A673 (cell line): ENCODE data around the gene MRNIP. TPM values are rescaled to one million over a fixed set of nuclear protein-coding genes. Genes with fewer than 3 reads are reported as not detected.

Experiments used
- BruUV-seq: library from RNA; stranded (reverse); fragments of 400-500 nt; replicated peaks from 2 replicates; lab custom pipeline; 2021; lab: Mats Ljungman, UMichigan
- CTCF ChIA-PET: fragments of 300-600 bp; sonication (Branson Sonifier 250); formaldehyde crosslinking; loops from one replicate; lab custom pipeline; 2022; ENCODE audit warnings: antibody characterized with exemption; lab: Charles Lee
- POLR2A ChIA-PET: fragments of 300-600 bp; sonication (Branson Sonifier 250); formaldehyde crosslinking; loops from one replicate; lab custom pipeline; 2022; ENCODE audit warnings: antibody characterized with exemption; ENCODE audit not compliant: low non-redundant PET; lab: Charles Lee
- DNase-seq: peaks from one replicate; pipeline ENCODE4 v3.0.0-alpha.2; 2015; ENCODE audit warnings: low spot score
- H3K27ac ChIP-seq: fragments of 200-600 bp; sonication (generic); 2 replicates; pipeline ENCODE4 v1.5.1; 2016; ENCODE audit warnings: mixed run types, low read depth, mild to moderate bottlenecking, mixed read lengths, antibody characterized with exemption, low read length; ENCODE audit not compliant: poor library complexity, severe bottlenecking
- H3K27me3 ChIP-seq: fragments of 200-600 bp; sonication (generic); replicated peaks from 2 replicates; pipeline ENCODE4 v1.6.1; 2017; ENCODE audit warnings: mixed run types, low read depth, mild to moderate bottlenecking, mixed read lengths, antibody characterized with exemption, low read length; ENCODE audit not compliant: insufficient read depth, poor library complexity
- H3K36me3 ChIP-seq: fragments of 200-600 bp; sonication (generic); 2 replicates; pipeline ENCODE4 v1.6.1; 2016; ENCODE audit warnings: mixed run types, mild to moderate bottlenecking, mixed read lengths, antibody characterized with exemption, low read length; ENCODE audit not compliant: insufficient read depth, poor library complexity, severe bottlenecking
- H3K4me1 ChIP-seq: fragments of 200-600 bp; sonication (generic); 2 replicates; pipeline ENCODE4 v1.6.1; 2017; ENCODE audit warnings: mixed run types, mild to moderate bottlenecking, mixed read lengths, antibody characterized with exemption, low read length; ENCODE audit not compliant: insufficient read depth, poor library complexity, severe bottlenecking
- H3K4me3 ChIP-seq: fragments of 200-600 bp; sonication (generic); 2 replicates; pipeline ENCODE4 v1.5.1; 2016; ENCODE audit warnings: low read depth, mixed run types, mild to moderate bottlenecking, mixed read lengths, low read length; ENCODE audit not compliant: poor library complexity, severe bottlenecking
- H3K9me3 ChIP-seq: fragments of 200-600 bp; sonication (generic); 2 replicates; pipeline ENCODE4 v1.6.1; 2016; ENCODE audit warnings: mixed run types, low read depth, mild to moderate bottlenecking, mixed read lengths, antibody characterized with exemption, low read length; ENCODE audit not compliant: poor library complexity, severe bottlenecking
- CTCF ChIP-seq: fragments of 300-800, 200-600 bp; sonication (generic); conservative IDR thresholded peaks from 2 replicates; pipeline ENCODE4 v1.5.1; 2017; ENCODE audit warnings: low read depth, mild to moderate bottlenecking, antibody characterized with exemption, low read length, moderate library complexity, mixed read lengths
- EZH2 ChIP-seq: fragments of 200-600 bp; sonication (generic); IDR thresholded peaks from 2 replicates; pipeline ENCODE4 v1.6.1; 2017; ENCODE audit warnings: borderline replicate concordance, low read depth, mild to moderate bottlenecking, mixed read lengths, antibody characterized with exemption, low read length; ENCODE audit not compliant: poor library complexity, severe bottlenecking
- intact Hi-C: fragments of 100-400 bp; cut with micrococcal nuclease; formaldehyde crosslinking; loops from one replicate; pipeline ENCODE4 v1.10.0; 2022; ENCODE audit not compliant: unreplicated experiment
- total RNA-seq: library from RNA; stranded (reverse); gene quantifications from 2 replicates; pipeline ENCODE4 v1.2.3, GENCODE V29; 2021

Gene MRNIP
- total RNA-seq, 1 experiment from 2014 or later = 31.3 TPM

GRCh38 chr5:179803651-179804554 lies 54.7 kb downstream of the MRNIP start:
- POLR2A ChIA-PET = no interaction called here
- DNase-seq = no peak
- TF ChIP-seq CTCF (no peak), EZH2 (no peak)
- H3K9me3 ChIP-seq = no peaks in the 10 kb centered on the region
- H3K4me1 ChIP-seq = peaks cover 28% of the 10 kb centered on the region
- no peaks in the 10 kb centered on the region for H3K27me3 ChIP-seq
- intact Hi-C loops = loop anchor here (5.0 kb wide), 3 partner anchors 53 to 288 kb away; partner anchors contain the start of genes MRNIP and TBC1D9B
- no peak overlapping the region for H3K4me3 ChIP-seq
- no TSS peak for BruUV-seq
- CTCF ChIA-PET = no interaction called here
- no peak overlapping the region for H3K27ac ChIP-seq
- H3K36me3 ChIP-seq = peaks cover 4% of the 10 kb centered on the region

GRCh38 chr5:179802950-179803562 lies 55.6 kb downstream of the MRNIP start:
- Histone ChIP-seq H3K4me3 (no peak overlapping the region), H3K9me3 (no peaks in the 10 kb centered on the region), H3K4me1 (peaks cover 28% of the 10 kb centered on the region), H3K36me3 (peaks cover 9% of the 10 kb centered on the region), H3K27ac (no peak overlapping the region), H3K27me3 (no peaks in the 10 kb centered on the region)
- ChIA-PET CTCF (no interaction called here), POLR2A (no interaction called here)
- no peak for DNase-seq
- intact Hi-C loops = loop anchor here (5.0 kb wide), 3 partner anchors 54 to 289 kb away; partner anchors contain the start of genes MRNIP and TBC1D9B
- TF ChIP-seq EZH2 (no peak), CTCF (no peak)
- no TSS peak for BruUV-seq

GRCh38 chr5:179802207-179802883 lies 56.3 kb downstream of the MRNIP start:
- ChIA-PET CTCF (interaction anchor here (0.5 to 1.2 kb wide), 3 partner anchors 40 to 1350 kb away, joined by 3 to 5 read pairs (median 5); no protein-coding TSS in a partner anchor), POLR2A (no interaction called here)
- intact Hi-C loops = loop anchor here (5.0 kb wide), 3 partner anchors 55 to 290 kb away; partner anchors contain the start of genes MRNIP and TBC1D9B
- Histone ChIP-seq H3K27ac (no peak overlapping the region), H3K4me3 (no peak overlapping the region), H3K36me3 (peaks cover 11% of the 10 kb centered on the region), H3K27me3 (no peaks in the 10 kb centered on the region), H3K4me1 (peaks cover 28% of the 10 kb centered on the region), H3K9me3 (no peaks in the 10 kb centered on the region)
- no peak for DNase-seq
- no TSS peak for BruUV-seq
- TF ChIP-seq EZH2 (no peak), CTCF (no peak)
